HAP-1 (cell line): ENCODE measurements around the gene FAN1.

Source experiments
- DNase-seq, 2 experiments: peaks; one replicate each; pipeline ENCODE4 v3.0.0-alpha.2; 2016 to 2020; ENCODE audit warnings: low spot score in 2 of 2
- H3K27me3 ChIP-seq: fragments of 250-450 bp; sonication (Bioruptor Pico); 2 replicates; pipeline ENCODE4 v1.5.1; 2020; ENCODE audit warnings: low read depth, mild to moderate bottlenecking, moderate library complexity
- H3K36me3 ChIP-seq: fragments of 250-450 bp; sonication (Bioruptor Pico); replicated peaks from 2 replicates; pipeline ENCODE4 v1.5.1; 2020; ENCODE audit warnings: mild to moderate bottlenecking
- H3K4me1 ChIP-seq: fragments of 250-450 bp; sonication (Bioruptor Pico); 2 replicates; pipeline ENCODE4 v1.5.1; 2020; ENCODE audit warnings: mild to moderate bottlenecking
- H3K4me3 ChIP-seq: fragments of 250-450 bp; sonication (Bioruptor Pico); 2 replicates; pipeline ENCODE4 v1.5.1; 2020; ENCODE audit warnings: mild to moderate bottlenecking, moderate library complexity
- H3K9me3 ChIP-seq: fragments of 250-450 bp; sonication (Bioruptor Pico); 2 replicates; pipeline ENCODE4 v1.5.1; 2020; ENCODE audit warnings: mild to moderate bottlenecking, moderate library complexity
- in situ Hi-C: fragments of 300-500 bp; cut with MboI; formaldehyde crosslinking; loops from 3 replicates; pipeline ENCODE4 v1.14.3; 2020; ENCODE audit warnings: low sequenced_read_pairs, inconsistent platforms, mixed read lengths

The FAN1 gene

DNA sequence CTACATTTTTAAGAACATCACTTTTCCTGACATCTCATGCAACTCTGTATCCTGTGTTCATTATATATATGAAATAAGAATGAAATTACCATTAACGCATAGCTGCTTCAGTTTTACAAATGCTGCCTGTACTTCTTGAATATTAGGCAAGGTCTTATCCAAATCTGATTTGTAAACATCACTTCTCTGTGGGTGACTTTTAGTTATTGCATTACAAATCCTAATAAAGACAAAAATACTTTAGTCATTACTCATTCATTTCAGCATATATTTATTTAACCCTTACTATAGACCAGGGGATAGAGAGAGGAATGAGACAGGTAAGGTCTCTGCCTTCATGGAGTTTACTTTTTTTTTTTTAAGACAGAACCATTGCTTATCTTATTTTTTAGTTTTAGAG lies 51.0 kb downstream of the FAN1 start:
- Histone ChIP-seq H3K4me3 (no peak overlapping the region), H3K4me1 (no peaks in the 10 kb centered on the region), H3K27me3 (no peaks in the 10 kb centered on the region), H3K9me3 (no peaks in the 10 kb centered on the region), H3K36me3 (peaks cover 23% of the 10 kb centered on the region)
- in situ Hi-C loops = no loop called here
- no peak for DNase-seq

DNA sequence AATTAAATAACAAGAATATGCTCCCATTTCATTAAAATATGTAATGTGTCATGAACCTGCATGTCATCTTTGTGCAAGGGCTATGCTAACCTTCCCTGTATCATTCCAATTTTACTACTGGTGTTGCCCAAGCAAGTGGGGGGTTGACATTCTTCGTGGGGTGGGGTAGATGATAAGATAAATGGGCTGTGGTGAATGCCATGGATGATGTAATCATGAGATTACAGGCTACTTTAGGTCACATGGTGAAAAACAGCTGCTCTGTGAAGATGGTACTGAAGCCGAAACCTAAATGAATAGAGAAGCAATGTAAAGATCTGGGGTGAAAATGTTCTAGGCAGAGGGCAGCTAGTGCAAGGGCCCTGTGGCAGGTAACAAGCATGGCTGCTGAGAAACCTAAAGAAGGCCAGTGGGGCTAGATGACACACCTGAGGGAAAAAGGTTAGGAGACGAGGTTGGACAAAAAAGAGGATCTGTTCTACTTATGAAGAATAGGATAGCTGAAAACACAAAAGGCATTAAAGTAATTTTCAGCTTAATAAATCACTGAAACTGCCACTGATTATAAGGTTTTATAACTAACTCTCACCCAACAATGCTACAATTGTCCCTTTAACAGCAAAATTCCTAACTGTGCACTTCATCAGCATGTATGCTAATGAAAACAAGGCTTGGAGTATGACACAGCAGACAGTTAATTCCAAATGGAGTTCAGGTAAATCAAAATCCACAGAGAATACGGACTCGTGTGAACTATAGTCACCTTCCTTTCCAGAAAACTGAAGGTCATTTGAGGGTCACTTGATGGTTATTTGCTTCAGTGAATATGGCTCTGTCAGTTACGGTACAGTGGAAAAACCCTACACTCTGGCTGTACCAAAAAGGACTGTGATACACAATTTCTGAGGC lies 52.8 kb downstream of the FAN1 start:
- in situ Hi-C loops = no loop called here
- Histone ChIP-seq H3K4me1 (no peaks in the 10 kb centered on the region), H3K36me3 (peaks cover 23% of the 10 kb centered on the region), H3K27me3 (no peaks in the 10 kb centered on the region), H3K4me3 (no peak overlapping the region), H3K9me3 (no peaks in the 10 kb centered on the region)
- no peak for DNase-seq

DNA sequence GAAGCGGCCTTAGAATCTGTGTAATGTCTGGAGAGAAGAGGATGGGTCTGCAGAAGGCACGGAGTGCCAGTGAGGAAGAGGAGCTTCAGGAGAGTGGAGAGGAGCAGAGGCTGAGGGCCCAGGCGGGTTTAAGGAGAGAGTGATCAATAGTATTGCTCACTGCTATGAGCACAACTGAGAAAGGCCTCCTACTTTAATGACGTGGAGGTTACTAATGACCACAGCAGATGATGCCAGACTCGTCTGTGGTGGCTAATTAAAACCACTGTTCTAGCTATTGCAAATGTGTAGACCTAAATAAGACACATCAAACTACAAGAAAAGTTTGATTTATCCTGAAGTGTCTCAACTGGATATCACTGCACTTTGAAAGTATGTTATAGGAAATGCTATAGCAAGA lies 54.5 kb downstream of the FAN1 start:
- H3K36me3 ChIP-seq = peaks cover 18% of the 10 kb centered on the region
- no peak for DNase-seq
- H3K27me3 ChIP-seq = no peaks in the 10 kb centered on the region
- no peaks in the 10 kb centered on the region for H3K4me1 ChIP-seq
- H3K4me3 ChIP-seq = no peak overlapping the region
- in situ Hi-C loops = no loop called here
- no peaks in the 10 kb centered on the region for H3K9me3 ChIP-seq

DNA sequence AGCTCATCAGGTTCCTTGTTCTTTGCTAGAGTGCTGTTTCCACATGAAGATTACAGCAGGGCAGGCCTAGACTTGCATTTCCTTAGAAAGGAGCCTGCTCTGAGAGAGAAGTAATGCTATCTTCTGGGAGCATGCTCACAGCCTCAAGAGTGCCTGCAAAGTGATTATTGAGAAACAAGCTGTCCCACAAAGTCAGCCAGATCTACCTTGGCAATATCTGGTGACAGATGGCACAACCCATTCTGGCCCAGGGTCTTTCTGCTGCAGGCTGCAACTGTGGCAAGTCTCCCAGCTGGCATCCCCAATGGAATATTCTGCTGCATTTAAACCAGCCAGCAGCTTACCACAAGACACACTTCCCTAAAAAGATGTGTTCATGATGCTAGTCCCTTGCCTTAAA lies 58.4 kb downstream of the FAN1 start:
- Histone ChIP-seq H3K4me1 (no peaks in the 10 kb centered on the region), H3K4me3 (no peak overlapping the region), H3K27me3 (no peaks in the 10 kb centered on the region), H3K9me3 (no peaks in the 10 kb centered on the region), H3K36me3 (peaks cover 7% of the 10 kb centered on the region)
- in situ Hi-C loops = no loop called here
- no peak for DNase-seq

DNA sequence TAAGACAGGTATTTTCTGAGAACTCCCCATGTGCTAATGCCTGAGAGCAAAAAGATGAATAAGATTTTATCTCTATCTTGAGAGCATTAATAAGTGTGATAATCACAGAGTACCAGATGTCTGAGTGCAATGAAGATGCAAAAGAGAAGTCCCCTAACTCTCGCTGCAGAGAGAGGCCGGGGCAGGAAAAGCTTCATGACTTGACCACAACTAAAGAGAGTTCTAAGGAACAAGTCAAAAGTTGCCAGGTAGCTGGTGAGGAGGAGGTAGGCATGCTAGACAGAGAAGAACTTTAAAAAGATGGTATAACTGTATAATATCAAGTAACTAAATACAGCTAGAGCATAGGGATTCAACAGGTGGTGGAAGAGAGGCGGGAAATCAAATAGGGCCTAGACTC lies 58.9 kb downstream of the FAN1 start:
- Histone ChIP-seq H3K36me3 (peaks cover 5% of the 10 kb centered on the region), H3K4me3 (no peak overlapping the region), H3K4me1 (no peaks in the 10 kb centered on the region), H3K27me3 (no peaks in the 10 kb centered on the region), H3K9me3 (no peaks in the 10 kb centered on the region)
- in situ Hi-C loops = no loop called here
- DNase-seq = no peak

DNA sequence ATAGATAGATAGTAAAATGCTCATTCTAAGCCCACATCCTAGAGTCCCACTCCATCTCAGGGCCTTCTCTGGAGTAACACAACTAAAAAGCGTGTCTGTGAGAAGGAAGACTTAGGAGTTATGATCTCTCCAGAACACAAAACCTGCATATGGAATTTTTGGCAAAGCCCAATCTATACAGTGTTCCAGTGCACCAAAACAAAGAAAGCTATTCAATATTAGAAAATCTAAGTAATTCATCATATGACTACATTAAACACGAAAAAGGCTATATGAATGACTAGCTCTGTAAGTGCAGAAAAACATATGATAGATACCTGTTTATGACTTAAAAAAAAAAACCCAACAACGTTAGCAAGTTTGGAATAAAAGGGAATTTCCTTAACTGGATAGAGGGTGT lies 60.0 kb downstream of the FAN1 start:
- no peaks in the 10 kb centered on the region for H3K27me3 ChIP-seq
- in situ Hi-C loops = no loop called here
- no peaks in the 10 kb centered on the region; the same call in 1 of the 2 replicates for H3K36me3 ChIP-seq

DNA sequence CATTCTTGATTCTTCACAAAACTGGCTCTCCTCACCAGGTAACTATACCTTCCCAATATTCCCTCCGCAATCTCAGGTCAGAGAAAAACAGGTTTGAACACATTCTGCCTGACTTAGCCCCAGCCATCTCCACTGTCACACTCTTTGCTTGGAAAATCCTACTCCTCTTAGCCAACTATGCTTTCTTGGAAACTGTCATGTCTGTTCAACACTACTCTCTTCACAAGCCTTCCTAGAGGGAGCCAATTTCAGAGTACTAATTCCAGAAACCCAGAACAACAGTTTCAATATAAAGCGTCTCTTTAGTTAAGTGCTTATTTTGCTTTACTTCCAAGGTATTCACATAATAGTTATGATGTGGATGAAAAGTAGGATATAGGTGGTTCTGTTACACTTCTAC lies 66.0 kb downstream of the FAN1 start:
- Histone ChIP-seq H3K27me3 (no peaks in the 10 kb centered on the region), H3K36me3 (peaks cover 3% of the 10 kb centered on the region; the same call in 1 of the 2 replicates), H3K9me3 (no peaks in the 10 kb centered on the region), H3K4me3 (no peak overlapping the region), H3K4me1 (no peaks in the 10 kb centered on the region)
- in situ Hi-C loops = no loop called here
- no peak for DNase-seq

More for the DNA sequence above, 60.0 kb downstream of the FAN1 start:
- Histone ChIP-seq H3K9me3 (no peaks in the 10 kb centered on the region), H3K4me1 (no peaks in the 10 kb centered on the region), H3K4me3 (no peak overlapping the region)
- DNase-seq = no peak

DNA sequence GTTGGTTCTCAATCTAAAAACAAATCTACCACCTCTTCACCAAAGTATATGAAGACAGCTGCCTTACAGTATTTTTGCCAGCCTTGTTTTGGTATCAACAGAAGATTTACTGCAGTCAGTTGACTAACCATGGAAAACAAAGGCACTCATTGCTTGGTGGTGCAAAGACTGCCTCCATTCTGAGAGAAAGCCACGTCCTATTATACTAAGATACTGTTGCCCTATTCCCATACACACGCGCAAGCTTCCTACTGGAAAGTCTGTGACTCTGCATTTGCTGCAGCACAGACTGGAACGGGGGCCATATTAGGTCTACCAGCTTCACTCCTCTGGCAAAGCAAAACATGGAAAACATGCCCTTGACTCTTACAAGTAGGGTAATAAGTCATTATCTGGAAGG lies 69.7 kb downstream of the FAN1 start:
- no peaks in the 10 kb centered on the region for H3K9me3 ChIP-seq
- H3K4me3 ChIP-seq = no peak overlapping the region
- no peaks in the 10 kb centered on the region for H3K27me3 ChIP-seq
- H3K4me1 ChIP-seq = no peaks in the 10 kb centered on the region
- H3K36me3 ChIP-seq = peaks cover 5% of the 10 kb centered on the region; the same call in 1 of the 2 replicates
- DNase-seq = no peak
- in situ Hi-C loops = no loop called here

DNA sequence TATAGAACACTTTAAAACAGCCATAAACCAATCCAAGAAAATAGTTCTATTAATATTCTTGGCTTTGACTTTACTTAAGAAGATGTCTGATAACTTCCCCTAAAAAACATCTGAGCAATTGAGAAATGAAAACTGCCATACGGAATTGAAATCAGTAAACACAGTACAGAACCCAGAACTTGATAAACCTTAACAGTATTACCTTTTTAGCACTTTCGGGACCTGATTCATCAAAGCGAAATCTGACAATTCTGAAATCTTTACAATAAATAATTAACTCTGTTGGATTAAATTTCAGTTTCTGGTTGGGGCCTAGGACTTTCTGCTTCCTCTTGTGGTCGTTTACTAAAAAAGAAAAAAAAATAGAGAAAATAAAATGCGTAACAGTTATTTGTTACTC lies 70.4 kb downstream of the FAN1 start:
- in situ Hi-C loops = no loop called here
- H3K36me3 ChIP-seq = peaks cover 5% of the 10 kb centered on the region; the same call in 1 of the 2 replicates
- H3K4me1 ChIP-seq = no peaks in the 10 kb centered on the region
- H3K9me3 ChIP-seq = no peaks in the 10 kb centered on the region
- H3K27me3 ChIP-seq = no peaks in the 10 kb centered on the region
- H3K4me3 ChIP-seq = no peak overlapping the region
- no peak for DNase-seq

DNA sequence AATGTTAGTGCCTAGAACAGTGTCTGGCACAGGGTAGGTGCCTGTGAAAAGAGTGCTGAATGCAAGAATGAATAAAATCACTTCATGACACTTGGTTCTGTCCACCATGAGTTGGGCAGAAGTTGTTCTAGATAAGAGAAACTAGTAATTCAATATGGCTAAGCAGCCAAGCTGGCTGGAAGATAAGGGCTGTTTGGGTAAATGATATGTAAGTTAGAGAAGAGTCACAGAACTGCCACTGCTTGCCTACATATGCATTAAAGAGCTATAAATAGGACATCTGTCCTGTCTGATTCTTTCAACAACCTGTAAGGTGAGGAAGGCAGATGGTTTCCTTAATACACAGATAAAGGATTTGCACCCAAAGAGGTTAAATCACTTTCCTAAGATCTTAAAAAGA lies 74.6 kb downstream of the FAN1 start:
- H3K27me3 ChIP-seq = no peaks in the 10 kb centered on the region

DNA sequence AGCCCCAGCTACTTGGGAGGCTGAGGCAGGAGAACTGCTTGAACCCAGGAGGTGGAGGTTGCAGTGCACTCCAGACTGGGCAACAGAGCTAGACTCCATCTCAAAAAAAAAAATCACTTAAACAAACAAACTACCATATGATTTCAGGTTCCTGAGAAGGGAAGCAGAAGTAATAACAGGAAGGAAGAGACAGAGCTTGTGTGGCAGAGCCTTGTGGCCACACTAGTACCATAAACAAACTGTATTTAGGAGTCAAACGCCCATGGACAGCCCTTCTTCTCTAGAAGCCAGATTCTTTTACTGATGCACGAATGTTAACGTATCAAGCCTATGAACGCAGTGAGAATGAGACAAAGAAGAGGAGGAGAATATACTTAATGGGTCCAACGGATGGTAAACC lies 75.7 kb downstream of the FAN1 start:
- no peak overlapping the region for H3K4me3 ChIP-seq
- no peaks in the 10 kb centered on the region for H3K9me3 ChIP-seq
- 0 out of 2 replicates have a peak, but pooled peaks cover 2% of the 10 kb centered on the region for H3K36me3 ChIP-seq
- in situ Hi-C loops = no loop called here
- DNase-seq = no peak
- no peaks in the 10 kb centered on the region for H3K27me3 ChIP-seq
- peaks cover 7% of the 10 kb centered on the region for H3K4me1 ChIP-seq

More for the DNA sequence above, 74.6 kb downstream of the FAN1 start:
- Histone ChIP-seq H3K9me3 (no peaks in the 10 kb centered on the region), H3K36me3 (peaks cover 5% of the 10 kb centered on the region; the same call in 1 of the 2 replicates), H3K4me3 (no peak overlapping the region), H3K4me1 (no peaks in the 10 kb centered on the region)
- in situ Hi-C loops = no loop called here
- no peak for DNase-seq

DNA sequence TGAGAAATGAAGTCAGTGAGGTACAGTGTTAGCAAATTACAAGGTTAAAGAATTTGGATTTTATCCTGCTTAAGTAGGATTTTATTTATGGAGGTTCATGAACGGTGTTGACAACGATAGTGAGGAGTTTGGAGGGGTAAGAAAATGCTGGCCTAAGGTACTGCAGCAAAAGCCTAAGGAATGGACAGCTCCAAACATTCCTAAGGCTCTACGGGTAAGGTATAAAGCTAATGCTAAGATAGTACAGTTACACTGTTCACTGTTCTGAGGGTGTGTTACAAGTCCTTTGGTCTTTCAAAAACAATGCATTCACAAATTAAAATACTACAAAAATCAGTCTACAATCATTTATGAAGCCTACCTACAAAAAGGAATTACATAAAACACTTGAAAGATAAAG lies 80.4 kb downstream of the FAN1 start:
- Histone ChIP-seq H3K4me1 (peaks cover 14% of the 10 kb centered on the region), H3K9me3 (no peaks in the 10 kb centered on the region), H3K4me3 (no peak overlapping the region), H3K27me3 (no peaks in the 10 kb centered on the region), H3K36me3 (no peaks in the 10 kb centered on the region)
- no peak for DNase-seq
- in situ Hi-C loops = no loop called here

DNA sequence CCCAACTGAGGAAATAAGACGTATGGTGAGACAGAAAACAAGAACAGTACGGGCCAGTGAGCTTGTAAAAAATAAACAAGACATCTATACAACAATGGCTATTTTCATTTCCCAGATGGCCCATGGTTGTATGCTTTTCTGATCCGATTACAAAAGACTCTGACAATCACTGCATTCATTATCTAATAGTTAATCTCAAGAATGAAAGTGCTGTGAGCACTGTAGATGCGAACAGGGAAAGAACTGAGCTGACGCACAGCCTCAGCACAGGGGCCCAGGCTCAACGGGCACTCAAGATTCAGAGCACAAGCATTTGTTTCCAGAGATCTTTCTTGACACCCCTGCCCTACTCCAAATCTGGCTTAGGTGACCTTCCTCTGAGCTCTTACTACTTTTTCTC lies 80.8 kb downstream of the FAN1 start:
- H3K27me3 ChIP-seq = no peaks in the 10 kb centered on the region
- H3K9me3 ChIP-seq = no peaks in the 10 kb centered on the region
- in situ Hi-C loops = no loop called here
- peaks cover 14% of the 10 kb centered on the region for H3K4me1 ChIP-seq
- H3K36me3 ChIP-seq = no peaks in the 10 kb centered on the region
- H3K4me3 ChIP-seq = no peak overlapping the region
- peak; percentile 60 to 83 for DNase-seq

DNA sequence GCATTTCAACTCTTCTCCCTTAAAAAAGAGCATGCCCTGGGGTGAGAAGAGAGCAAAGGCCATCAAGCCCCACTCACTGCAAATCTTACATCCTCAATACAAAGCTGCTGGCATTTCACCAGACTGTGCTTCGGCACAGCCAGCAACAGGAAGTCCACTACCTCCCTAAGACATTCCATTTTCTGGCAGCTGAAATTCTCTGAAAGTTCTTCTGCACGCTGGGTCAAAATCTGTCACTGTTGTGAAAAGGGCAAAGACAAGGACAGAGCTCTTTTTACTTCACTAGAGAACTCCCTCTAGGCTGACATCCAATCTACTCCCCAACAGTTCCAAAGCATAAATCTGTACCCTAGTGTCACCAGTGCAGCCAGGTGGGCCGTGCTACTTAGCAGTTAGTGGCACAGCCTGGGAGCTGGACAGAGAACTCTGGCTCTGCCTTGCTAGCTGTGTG lies 81.4 kb downstream of the FAN1 start:
- Histone ChIP-seq H3K9me3 (no peaks in the 10 kb centered on the region), H3K4me1 (peaks cover 14% of the 10 kb centered on the region), H3K4me3 (no peak overlapping the region), H3K36me3 (no peaks in the 10 kb centered on the region), H3K27me3 (no peaks in the 10 kb centered on the region)
- in situ Hi-C loops = no loop called here
- no peak for DNase-seq
